HPDE6-E6E7 (cell line): ENCODE measurements around the gene GPR156.
A peak's percentile ranks its signal among the peaks of the same experiment; 100 is the strongest.

Source experiments
- DNase-seq: peaks from one replicate; pipeline ENCODE4 v3.0.0; 2011; ENCODE audit warnings: missing footprints; ENCODE audit errors: extremely low spot score

Gene GPR156

DNA sequence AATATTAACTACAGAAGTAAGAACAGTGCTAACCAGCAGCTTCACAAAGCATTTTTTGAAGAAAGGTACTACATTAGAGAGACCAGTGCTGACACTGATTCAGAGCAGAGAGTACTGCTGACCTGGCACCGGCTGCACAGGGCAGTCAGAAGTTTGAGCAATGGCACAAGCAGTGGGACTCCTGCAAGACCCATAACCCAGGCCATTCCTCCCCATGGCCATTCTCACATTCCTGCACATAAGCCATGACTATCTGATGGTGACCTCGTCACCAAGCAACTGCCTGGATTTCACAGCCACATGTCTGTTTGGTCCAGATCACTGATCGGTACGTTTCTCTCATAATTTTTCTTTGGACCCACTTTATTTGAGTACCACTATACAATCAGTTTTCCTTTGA is 88.7 kb downstream of the GPR156 start:
- DNase-seq: no peak

DNA sequence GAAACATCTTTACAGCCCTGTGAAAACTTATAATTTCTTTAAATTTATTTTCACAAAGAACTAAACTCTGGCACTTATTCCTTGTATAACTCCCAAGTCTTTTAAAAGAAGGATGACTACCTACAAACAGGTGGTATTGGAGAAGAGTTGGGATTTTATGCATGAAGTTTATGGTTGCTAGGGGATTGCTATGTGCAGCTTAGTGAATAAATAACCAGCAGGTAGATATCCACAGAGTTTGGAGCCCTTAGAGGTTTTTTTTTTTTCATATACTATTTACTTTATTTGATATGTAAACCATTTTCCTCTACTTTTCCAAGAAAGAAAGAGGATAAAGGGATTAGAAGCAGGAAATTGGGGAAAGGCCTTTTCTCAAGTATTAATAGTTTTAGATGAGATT is 91.5 kb downstream of the GPR156 start:
- DNase-seq: no peak

DNA sequence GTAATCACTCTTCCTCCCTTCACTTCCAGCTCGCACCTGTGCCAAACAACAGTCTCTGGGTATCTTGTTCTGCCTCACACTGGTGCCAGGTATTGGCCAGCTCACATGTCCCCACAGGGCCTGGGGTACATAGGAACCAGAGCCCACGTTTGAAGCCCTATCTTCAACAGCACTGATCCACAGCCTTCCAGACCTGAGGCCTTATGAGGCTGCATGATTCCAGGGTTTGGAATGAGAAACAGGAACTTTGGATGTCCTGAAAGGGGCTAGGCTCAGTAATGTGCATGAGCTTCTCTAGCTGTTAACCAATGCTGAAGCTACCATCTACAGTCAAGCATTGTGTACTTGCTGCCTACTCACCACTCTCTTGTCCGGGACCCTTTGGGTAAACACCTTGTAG is 92.4 kb downstream of the GPR156 start:
- no peak for DNase-seq

DNA sequence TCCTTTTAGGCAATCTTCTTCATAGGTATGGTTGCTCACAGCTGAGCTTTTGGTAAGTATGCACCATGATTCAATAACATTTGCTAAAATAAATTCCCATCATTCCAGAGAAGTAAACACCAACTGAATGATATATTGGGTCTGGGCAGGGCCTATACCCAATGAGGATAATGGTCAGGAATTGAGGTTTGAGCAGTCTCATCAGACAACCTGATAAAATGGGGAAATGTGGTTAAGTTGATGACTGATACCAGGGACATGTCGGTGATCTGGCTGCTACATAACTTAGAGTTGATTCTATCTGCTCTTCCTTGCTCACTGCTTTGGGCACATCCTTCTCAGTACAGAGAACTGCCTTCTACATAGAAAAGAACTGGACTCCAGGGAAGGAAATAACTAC is 92.9 kb downstream of the GPR156 start:
- no peak for DNase-seq

DNA sequence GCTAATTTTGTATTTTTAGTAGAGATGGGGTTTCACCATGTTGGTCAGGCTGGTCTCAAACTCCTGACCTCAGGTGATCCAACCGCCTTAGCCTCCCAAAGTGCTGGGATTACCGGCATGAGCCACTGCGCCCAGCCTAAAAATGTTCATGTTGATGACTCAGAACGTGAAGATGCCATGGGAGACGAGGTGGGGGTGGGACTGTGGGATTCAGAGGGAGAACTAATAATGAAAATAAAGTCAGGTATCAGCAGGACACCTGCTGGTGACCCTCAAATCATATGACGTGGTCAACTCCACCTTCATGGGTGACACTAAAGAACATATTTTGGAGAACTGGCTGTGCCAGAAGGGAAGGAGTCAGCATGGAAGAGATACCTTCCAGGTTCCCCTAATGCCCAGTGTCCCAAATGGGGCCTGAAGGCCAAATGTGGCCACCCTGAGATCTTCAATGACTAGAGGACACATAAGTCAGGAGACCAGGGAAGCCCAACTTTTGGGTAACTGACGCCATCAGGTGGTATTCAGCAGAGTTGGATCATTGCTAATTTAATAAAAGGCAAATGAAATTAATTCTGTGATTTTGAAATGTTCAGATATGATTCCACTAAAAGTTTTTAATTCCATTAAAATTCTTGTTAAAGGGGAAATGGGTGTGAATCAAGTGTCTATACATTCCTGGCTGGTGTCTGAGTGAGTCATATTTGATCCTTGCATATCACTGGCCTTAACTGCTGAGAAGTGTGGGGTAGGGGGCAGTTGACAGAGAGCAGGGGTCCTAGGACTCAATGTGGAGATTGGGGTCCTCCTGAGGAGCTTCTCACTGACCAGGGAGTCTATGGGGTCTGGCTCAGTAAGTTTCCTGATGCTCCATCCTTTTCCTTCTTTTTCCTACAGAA is 102.2 kb downstream of the GPR156 start:
- peak; percentile 38 for DNase-seq

DNA sequence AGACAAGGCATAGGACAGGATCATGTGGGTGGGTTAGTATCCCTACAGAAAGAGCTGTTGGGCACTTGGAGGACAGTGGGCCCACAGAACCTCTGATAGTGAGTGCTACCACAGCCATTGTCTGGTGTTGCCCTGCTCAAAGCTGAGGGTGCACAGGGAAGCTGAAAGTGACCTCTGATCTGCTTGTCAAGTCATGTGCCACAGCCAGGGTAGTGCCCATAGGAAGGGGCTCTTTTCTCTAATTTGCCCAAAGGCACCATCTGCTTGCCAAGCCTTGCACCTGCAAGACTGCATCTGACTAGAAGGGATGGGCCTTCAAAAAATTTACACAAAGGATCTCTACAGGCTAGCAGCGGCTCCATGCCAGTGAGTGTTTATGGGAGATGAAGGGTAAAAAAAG is 103.4 kb downstream of the GPR156 start:
- no peak for DNase-seq

DNA sequence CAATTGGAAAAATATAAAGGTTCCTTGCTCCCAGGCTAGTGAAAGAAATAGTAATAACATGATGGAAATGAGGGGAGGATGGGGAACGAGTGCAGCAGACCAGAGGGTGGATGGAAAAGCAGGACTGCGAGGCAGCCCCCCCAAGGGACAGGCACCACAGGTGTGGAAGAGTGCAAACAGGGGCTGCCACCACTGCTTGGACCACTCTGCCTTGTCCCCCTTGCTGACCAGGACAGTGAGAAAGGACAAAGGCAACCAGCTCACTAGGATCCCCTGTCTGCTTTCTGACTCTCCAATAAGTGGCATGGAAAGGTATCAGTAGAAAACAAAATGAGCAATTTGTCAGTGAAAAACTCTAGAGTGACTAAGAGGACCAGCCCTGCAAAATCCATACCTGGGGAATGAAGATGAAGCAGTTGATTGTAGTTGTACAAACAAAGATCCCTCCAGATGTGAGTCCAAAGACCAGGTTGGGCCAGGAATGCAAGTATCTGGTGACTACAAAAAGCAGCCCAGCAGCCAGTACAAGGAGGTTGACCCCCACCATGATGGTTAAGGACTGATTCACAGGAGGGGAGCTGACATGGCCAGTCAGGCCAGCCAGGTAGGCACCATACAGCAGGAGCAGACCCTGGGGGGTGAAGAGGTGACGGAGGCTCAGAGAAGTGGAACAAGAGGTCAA is 104.2 kb downstream of the GPR156 start:
- DNase-seq: no peak

DNA sequence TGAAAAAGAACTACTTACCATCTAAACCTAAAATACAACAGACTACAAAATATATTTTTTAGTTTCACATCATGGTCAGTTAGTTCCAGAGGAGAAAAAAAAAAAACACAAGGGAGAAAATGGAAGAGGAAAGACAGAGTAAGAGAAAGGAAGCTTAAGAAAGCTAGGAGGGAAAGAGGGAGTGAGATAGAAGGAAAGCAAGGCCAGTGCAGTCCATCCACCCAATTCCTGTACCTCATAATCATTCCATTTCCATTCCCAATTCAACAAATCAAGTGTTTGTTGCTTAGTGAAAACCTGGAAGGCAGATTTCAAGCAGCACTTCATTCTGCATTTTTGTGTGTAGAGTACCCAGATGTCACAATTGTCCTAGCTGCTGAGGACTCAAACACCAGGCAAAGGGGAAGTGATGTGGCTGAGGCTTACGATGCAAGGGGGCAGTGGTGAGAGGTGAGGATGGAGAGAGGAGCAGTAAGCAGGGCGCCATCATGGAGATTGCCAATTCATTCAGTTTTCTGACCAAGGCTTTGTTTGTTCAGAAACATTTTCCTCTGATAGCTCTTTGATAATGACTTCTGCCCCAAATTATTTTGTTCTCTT is 107.2 kb downstream of the GPR156 start:
- DNase-seq: no peak

DNA sequence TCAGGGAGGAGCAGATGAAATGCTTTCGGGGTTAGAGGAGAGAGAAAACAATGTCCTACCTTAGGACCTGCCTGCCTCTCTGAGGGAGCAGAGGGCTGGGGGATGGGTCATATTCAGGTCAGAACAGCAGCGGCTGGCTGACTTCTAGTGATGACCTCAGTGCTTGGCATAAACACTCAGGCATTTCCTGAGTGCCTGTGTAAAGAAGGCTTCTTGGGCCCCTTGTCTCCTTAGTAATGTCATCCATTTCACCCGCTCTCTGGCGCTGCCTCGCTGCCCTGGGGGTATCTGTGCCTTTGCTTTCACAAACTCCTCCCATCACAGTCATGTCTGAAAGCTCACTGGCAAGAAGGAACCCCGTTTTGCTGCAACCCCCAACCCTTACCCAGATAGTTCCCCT is 107.9 kb downstream of the GPR156 start:
- peak; percentile 91 for DNase-seq

DNA sequence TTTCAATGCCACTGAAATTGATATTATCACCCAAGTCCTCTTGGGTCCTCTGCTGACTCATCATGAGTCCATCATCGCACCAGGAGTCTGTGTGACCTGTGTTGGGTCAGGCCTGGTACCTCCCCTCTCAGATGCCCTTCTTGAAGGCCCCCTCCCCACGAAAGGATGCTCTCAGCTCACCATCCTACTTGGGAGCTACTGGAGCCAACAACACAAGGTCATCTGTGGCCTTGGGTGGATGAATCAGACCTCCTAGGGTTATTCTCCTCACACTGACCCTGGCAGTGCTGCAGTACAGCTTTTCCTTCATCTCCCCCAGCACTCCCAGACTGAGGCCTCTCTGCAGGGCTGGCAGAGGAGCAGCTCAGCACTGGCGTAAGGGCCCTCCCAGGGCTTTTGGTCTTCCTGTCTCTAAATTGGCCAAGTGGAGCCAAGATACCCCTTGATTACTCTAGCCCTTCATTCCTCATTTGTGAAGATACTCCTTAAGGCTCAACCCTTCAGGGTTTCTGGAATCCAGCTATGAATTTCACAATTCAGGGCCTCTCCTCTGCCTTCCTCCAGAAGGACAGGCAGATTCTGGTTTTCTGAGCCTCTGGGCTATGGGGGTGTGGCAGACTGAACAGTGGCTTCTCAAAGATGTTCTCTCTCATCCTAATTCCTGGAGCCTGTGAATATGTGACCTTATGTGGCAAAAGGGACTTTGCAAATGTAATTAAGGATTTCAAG is 110.0 kb downstream of the GPR156 start:
- DNase-seq: no peak

DNA sequence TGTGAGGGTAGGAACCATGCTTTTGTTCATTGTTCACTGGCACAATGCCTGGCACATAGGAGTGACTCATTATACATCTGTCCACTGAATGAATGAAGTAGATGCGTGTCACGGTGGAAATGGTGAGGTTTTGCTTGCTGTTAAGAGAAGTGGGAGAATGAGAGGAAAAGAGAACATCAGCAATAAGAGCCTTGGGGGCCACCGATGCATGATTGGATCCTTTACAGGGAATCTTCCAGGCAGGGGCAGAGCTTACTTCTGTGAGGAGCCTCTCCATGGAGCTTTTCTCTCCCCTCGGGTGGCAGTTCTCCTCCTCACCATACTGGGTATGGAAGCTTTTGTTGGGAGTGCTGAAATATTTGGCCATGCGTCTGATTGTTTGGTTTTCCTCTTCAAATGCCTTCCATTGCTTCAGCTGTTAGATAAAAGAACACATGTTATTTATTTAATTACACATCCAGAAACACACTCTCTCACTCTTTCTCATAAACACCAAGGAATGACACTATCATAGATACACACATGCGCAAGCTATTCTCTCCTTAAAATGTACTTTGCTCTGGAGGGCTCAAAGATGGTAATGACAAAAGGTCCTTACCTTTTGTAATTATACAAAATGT is 111.9 kb downstream of the GPR156 start:
- DNase-seq: no peak

DNA sequence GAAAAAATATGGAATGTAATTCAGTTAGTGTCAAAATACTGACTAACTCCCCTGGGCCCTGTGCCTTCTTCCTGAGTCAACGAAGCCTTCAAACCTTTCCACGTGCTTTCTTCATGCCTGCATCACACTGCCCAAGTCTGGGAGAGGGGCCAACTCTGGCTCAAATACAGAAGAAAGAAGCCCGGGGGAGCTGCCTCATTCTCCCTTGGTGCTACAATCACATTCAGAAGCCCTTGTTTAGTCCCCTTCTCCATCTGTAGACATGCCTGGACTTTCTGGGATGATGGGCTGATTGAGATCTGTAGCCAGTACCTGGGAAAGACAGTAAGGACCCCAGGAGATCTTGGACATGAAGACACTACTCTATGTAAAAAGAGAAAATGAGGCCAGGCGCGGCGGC is 113.0 kb downstream of the GPR156 start:
- no peak for DNase-seq

DNA sequence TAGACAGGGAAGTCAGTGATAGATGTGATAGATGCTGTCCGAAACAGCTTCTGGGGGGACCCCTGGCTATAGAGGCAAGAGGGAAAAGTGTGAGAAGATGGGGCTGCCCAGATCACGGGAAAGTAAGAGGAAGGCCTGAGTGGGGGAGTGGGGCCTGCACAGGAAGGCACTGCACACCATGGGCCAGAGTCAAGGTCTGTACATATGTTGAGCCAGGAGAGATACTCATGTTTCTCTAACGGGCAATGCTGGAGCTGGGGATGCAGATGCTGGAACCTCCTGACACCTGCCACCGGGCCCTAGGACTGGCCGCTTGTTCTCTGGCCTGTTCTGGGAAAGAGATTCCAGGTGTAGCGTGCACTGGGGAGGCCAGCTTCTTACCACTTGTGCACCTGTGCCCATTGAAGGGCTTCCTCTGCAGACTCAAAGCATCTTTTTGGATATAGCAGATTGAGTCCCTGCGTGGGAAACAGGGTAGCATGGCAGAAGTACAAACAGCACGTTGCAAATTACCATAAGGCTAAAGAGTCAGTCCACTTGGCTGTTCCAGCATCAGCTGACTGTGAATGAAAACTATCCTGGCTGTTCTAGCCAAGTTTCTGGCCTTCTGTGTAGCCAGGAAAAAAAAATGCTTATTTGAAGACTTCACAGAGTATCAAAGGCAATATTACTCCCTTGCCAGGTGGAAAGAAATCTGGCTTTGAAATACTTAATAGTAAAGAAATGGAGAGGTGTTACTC is 113.7 kb downstream of the GPR156 start:
- DNase-seq: no peak

DNA sequence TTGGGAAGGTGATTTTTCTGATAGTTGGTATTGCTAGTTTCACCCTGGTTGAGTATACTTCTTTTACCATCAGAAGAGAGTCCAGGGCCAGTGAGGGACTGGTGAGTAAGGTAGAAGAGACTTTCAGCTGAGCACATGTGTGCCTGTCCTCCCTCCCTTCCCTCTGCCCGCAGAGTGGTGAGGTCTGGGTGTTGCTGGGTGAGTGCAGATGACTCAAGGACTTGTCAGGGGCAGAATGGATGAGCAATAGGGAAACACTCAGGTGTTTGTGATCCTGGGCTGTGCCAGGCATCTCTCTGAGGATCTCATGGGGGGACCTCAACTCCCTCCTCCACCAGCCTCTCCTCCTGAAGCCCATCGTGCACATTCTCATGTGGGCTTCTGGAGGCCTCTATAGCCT is 114.8 kb downstream of the GPR156 start:
- peak; percentile 90 for DNase-seq

DNA sequence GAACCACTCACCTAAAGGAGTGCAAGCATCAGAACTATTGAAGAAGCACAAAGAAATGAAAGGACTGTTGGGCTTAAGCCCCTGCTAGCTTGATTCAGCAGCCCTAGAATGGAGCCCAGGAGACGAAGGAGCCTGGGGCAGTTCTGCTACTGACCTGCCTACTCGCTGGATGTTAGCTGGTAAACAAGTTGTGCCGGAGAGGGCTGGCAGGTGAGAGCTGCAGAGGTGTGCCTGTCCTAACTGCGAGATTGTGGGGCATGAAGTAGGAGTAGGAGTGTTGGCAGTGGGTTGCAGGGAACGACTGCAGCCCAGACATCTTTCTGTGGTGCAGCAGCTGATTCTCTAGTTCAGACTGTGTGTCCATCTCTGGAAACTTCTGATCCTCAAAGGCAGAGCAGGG is 115.6 kb downstream of the GPR156 start:
- DNase-seq: no peak

DNA sequence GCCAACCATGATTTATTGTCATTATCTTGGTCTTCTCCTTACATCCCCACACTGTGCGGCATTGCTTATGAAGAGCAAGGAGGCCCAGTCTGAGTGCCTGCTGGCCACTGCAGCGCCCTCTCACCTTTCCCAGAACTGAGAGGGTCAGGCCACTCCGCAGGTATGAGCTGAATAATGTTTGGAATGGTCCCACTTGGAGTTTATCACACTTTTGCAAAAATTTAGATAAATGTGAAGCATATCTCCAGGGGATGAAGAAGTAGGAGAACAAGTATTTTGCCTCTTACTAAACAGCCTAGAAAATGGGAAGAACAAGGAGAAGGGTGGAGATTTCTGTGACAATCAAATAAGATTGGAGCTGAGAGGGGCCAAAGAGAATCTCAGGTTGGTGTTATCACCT is 116.4 kb downstream of the GPR156 start:
- DNase-seq: no peak

DNA sequence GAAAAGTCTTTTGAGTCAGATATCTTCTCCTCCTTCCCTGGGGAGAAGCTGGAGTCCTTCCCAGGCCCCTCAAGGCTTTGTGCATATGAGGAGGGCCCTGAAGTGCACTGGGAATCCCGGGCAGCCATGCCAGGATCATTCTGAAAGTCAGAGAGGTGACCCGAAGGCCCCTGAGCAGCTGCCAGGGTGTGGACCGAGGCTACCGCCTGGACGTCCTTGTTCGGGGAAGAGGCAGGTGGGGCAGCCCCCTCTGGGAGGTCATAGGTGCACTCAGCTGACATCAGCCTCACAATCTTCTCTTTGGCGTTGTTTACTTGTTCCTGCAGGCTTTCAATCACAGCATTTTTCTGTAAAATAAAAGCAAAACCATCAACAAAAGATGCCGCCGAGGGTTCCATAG is 117.0 kb downstream of the GPR156 start:
- DNase-seq: no peak

DNA sequence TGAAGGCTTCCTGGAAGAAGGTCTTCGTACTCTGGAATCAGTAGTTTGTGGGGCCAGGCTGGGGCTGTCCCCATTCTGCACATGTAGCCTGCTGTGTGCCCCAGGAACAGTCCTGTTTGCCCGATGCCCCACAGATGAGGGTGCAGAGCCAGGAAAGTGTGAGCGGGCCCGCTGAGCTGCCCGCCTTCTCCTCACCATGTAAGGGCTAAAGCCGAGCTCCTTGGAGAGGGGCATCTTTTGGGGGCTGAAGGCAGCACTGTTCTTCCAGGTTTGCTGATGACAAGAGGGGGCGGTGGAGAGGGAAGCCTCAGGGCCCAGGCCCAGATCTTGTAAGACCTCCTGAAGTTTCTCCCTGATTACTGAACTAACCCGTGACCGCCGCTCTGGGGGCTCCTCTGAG is 117.5 kb downstream of the GPR156 start:
- no peak for DNase-seq

DNA sequence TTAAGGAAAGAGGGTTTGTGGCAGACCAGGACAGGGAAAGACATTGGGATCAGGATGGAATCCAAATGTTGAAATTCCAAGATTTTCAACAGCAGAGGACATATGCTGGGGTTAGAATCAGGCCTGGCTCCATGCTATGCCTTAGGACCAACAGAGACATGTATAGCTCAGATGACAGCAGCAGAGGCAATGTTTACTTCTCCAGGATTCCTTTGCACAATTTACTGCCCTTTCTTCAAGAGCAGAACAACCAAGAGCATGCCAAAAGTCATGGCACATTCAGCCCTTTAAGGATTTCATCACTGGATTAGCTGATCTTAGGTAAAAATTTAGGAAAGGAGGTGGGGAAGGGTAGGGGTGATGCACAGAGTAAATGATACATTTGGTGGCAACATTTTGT is 121.2 kb downstream of the GPR156 start:
- no peak for DNase-seq

DNA sequence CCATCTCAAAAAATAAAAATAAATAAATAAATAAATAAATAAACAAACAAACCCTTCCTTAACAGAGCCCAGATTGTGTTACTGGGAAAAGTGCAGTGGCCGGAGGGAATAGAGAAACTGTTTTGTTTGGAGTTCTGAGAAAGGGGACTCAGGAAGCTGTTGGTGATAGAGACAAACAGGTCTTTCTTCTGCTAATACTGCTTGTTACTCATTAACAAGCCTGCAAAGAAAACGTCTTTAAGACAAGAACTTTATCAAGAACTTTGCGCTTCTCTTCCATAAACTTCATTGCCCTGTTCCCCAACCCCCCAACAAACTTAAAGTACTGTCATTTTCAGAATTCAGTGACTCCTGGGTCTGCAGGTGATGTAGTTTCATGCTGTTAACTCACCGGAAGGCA is 122.0 kb downstream of the GPR156 start:
- DNase-seq: no peak

DNA sequence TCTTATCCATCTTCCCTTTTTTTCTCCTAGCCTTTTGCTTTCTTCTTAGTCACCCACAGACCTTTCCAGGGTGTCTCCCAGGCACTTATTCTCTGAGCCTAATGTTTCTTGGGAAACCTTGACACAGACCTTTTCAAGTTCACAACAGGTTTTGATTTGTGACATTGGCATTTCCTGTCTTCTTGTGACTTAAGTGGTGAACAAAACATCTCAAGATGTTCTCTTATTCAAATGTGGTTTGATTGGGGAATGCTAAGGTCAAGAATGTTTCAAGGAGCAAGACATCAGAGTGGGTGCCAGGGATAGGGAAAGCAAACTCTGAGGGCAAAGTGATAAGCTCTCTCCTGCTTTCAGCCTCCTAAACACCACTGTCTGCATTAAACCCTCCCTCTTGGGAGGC is 122.6 kb downstream of the GPR156 start:
- DNase-seq: no peak
